ENCODE measurements around the gene FRMPD1.
"Not testable (repeated sequence)": the region's sequence is repeated elsewhere in the genome, so short reads cannot be mapped to it uniquely, and the experiment has no call there.

The FRMPD1 gene

GRCh38 chr9:37745970-37746369 lies 95.2 kb downstream of the FRMPD1 start:
- no peak for DNase-seq

GRCh38 chr9:37746448-37747270 lies 95.9 kb downstream of the FRMPD1 start:
- DNase-seq: no peak

- peak; percentile 67 to 73 for DNase-seq
Measured at GRCh38 chr9:37747271-37747753, 96.6 kb downstream of the FRMPD1 start.

- DNase-seq: no peak
Measured at GRCh38 chr9:37749129-37749528, 98.4 kb downstream of the FRMPD1 start.

GRCh38 chr9:37751186-37751585 lies 100.4 kb downstream of the FRMPD1 start:
- DNase-seq: no peak

GRCh38 chr9:37751704-37752103 lies 101.0 kb downstream of the FRMPD1 start:
- DNase-seq: not testable (repeated sequence)

GRCh38 chr9:37752112-37752511 lies 101.4 kb downstream of the FRMPD1 start:
- not testable (repeated sequence) for DNase-seq

GRCh38 chr9:37752642-37753488 lies 102.1 kb downstream of the FRMPD1 start:
- DNase-seq: no peak

GRCh38 chr9:37753489-37754190 lies 102.9 kb downstream of the FRMPD1 start, which contains the start of gene TRMT10B:
Gene TRMT10B (plus strand): TSS chr9:37753805. CDS start chr9:37761932, 8,127 bp downstream.
- peak; percentile 80 to 82 for DNase-seq

- no peak for DNase-seq
Measured at GRCh38 chr9:37758747-37759146, 108.0 kb downstream of the FRMPD1 start.

- DNase-seq: no peak
Measured at GRCh38 chr9:37760416-37761161, 109.8 kb downstream of the FRMPD1 start.

GRCh38 chr9:37761511-37761910 lies 110.8 kb downstream of the FRMPD1 start:
- DNase-seq: no peak

- DNase-seq: not testable (repeated sequence)
Measured at GRCh38 chr9:37765263-37765662, 114.5 kb downstream of the FRMPD1 start.

GRCh38 chr9:37769306-37769705 lies 118.6 kb downstream of the FRMPD1 start:
- no peak for DNase-seq

- DNase-seq: no peak
Measured at GRCh38 chr9:37769995-37770394, 119.2 kb downstream of the FRMPD1 start.

- no peak for DNase-seq
Measured at GRCh38 chr9:37775216-37775919, 124.6 kb downstream of the FRMPD1 start.

- DNase-seq: no peak
Measured at GRCh38 chr9:37776328-37776727, 125.6 kb downstream of the FRMPD1 start.

GRCh38 chr9:37778534-37778933 lies 127.8 kb downstream of the FRMPD1 start:
- no peak for DNase-seq

GRCh38 chr9:37784291-37784615 lies 133.5 kb downstream of the FRMPD1 start:
- DNase-seq: no peak

GRCh38 chr9:37784616-37785483 lies 134.1 kb downstream of the FRMPD1 start, which contains the start of gene EXOSC3:
Gene EXOSC3 (minus strand): TSS chr9:37785064. CDS start chr9:37785044, 20 bp downstream.
- DNase-seq: peak; percentile 93 to 94

GRCh38 chr9:37787059-37787458 lies 136.3 kb downstream of the FRMPD1 start:
- no peak for DNase-seq

All from Kasumi-1 (cell line).